Neural progenitor cell (in vitro differentiated cells): Measurements from ENCODE around the gene SERINC5. TPM values are rescaled to one million over a fixed set of nuclear protein-coding genes. Genes with fewer than 3 reads are reported as not detected.
A peak's percentile ranks its signal among the peaks of the same experiment; 100 is the strongest.

Experiments used
- DNase-seq: peaks from one replicate; pipeline ENCODE4 v3.0.0-alpha.2; 2016; ENCODE audit warnings: low spot score
- H2AFZ ChIP-seq: fragments of 200-600 bp; sonication (generic); replicated peaks from 2 replicates; pipeline ENCODE4 v1.6.1; 2016; ENCODE audit warnings: antibody characterized with exemption
- H3F3A ChIP-seq: fragments of 200-600 bp; sonication (generic); 2 replicates; pipeline ENCODE4 v1.6.1; 2016; ENCODE audit warnings: antibody characterized with exemption, low read depth
- H3K27ac ChIP-seq: fragments of 200-600 bp; sonication (generic); 2 replicates; pipeline ENCODE4 v1.5.1; 2016; ENCODE audit warnings: mild to moderate bottlenecking
- H3K27me3 ChIP-seq: fragments of 200-600 bp; sonication (generic); 2 replicates; pipeline ENCODE4 v1.6.1; 2016; ENCODE audit warnings: mild to moderate bottlenecking, moderate library complexity
- H3K36me3 ChIP-seq: fragments of 200-600 bp; sonication (generic); 2 replicates; pipeline ENCODE4 v1.5.1; 2016
- H3K4me1 ChIP-seq: fragments of 200-600 bp; sonication (generic); 2 replicates; pipeline ENCODE4 v1.6.1; 2016; ENCODE audit warnings: mixed run types
- H3K4me2 ChIP-seq: fragments of 200-600 bp; sonication (generic); 2 replicates; pipeline ENCODE4 v1.6.1; 2016
- H3K4me3 ChIP-seq: fragments of 200-600 bp; sonication (generic); 2 replicates; pipeline ENCODE4 v1.5.1; 2016
- H3K79me2 ChIP-seq: fragments of 200-600 bp; sonication (generic); 2 replicates; pipeline ENCODE4 v1.6.1; 2016; ENCODE audit warnings: low read depth
- H3K9ac ChIP-seq: fragments of 200-600 bp; sonication (generic); 2 replicates; pipeline ENCODE4 v1.6.1; 2016
- H3K9me3 ChIP-seq: fragments of 200-600 bp; sonication (generic); 2 replicates; pipeline ENCODE4 v1.5.1; 2016; ENCODE audit warnings: low read depth
- H4K20me1 ChIP-seq: fragments of 200-600 bp; sonication (generic); 2 replicates; pipeline ENCODE4 v1.6.1; 2016; ENCODE audit warnings: low read depth
- H3K27ac Mint-ChIP-seq: 3 replicates; pipeline ENCODE4 v1.8.0; 2021; ENCODE audit warnings: mixed read lengths
- H3K27me3 Mint-ChIP-seq: 2 replicates; pipeline ENCODE4 v1.8.0; 2022; ENCODE audit warnings: low read depth, mild to moderate bottlenecking, inconsistent platforms, moderate library complexity, mixed read lengths; ENCODE audit not compliant: insufficient read depth
- H3K36me3 Mint-ChIP-seq: 3 replicates; pipeline ENCODE4 v1.8.0; 2021; ENCODE audit warnings: mixed read lengths
- H3K4me1 Mint-ChIP-seq: 3 replicates; pipeline ENCODE4 v1.8.0; 2021; ENCODE audit warnings: mixed read lengths
- H3K4me3 Mint-ChIP-seq: 3 replicates; pipeline ENCODE4 v1.8.0; 2021; ENCODE audit warnings: mild to moderate bottlenecking, moderate library complexity, mixed read lengths
- H3K9me3 Mint-ChIP-seq: 3 replicates; pipeline ENCODE4 v1.8.0; 2020; ENCODE audit warnings: mixed read lengths
- EZH2 ChIP-seq: fragments of 200-600 bp; sonication (generic); IDR thresholded peaks from 2 replicates; pipeline ENCODE4 v1.6.1; 2017; ENCODE audit warnings: antibody characterized with exemption, mild to moderate bottlenecking, moderate library complexity
- EZH2phosphoT487 ChIP-seq: fragments of 200-600 bp; sonication (generic); IDR thresholded peaks from 2 replicates; pipeline ENCODE4 v1.6.1; 2017; ENCODE audit warnings: antibody characterized with exemption
- total RNA-seq: library from RNA; depleted of rRNA; stranded (reverse); fragments of >200 nt; gene quantifications from 2 replicates; pipeline ENCODE4 v1.2.3, GENCODE V29; 2015; ENCODE audit warnings: low replicate concordance
- TF ChIP-seq, protein P1 (sequence below): fragments of 200-600 bp; sonication (generic); IDR thresholded peaks from 2 replicates; pipeline ENCODE4 v1.5.1; 2017; ENCODE audit warnings: antibody characterized with exemption, mild to moderate bottlenecking

The SERINC5 gene
- total RNA-seq, 1 donor from 2014 or later: 126 TPM

DNA sequence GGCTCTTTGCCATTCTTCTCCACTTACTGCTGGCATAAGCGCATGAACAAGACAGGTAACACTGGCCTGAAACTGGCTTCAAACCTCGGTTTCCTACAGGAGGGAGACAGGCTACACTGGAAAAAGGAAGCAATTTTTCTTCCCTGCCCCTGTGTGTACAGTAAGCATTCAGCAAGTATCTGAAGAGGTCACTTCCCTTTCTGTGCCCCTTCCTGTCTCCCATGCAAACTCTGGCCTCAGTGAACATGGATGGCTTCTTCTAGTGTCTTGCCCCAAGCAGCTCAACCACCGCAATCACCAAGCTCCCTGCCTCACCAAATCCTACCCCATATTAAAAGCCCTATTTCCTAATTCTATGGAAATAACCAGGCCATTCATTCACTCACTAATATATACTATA, 42.4 kb downstream of the SERINC5 start:
- Histone ChIP-seq H2AFZ (no peak overlapping the region), H3K79me2 (peaks cover 100% of the 10 kb centered on the region), H3F3A (peaks cover 3% of the 10 kb centered on the region), H3K4me3 (no peak overlapping the region), H3K4me2 (no peak overlapping the region), H3K4me1 (peaks cover 45% of the 10 kb centered on the region), H4K20me1 (peaks cover 96% of the 10 kb centered on the region), H3K36me3 (no peaks in the 10 kb centered on the region), H3K9ac (no peak overlapping the region), H3K27ac (no peak overlapping the region), H3K27me3 (no peaks in the 10 kb centered on the region), H3K9me3 (no peaks in the 10 kb centered on the region)
- Mint-ChIP-seq H3K27ac (no peak overlapping the region), H3K9me3 (peaks cover 2% of the 10 kb centered on the region), H3K4me3 (no peak overlapping the region), H3K36me3 (peaks cover 5% of the 10 kb centered on the region), H3K4me1 (peaks cover 15% of the 10 kb centered on the region), H3K27me3 (no peaks in the 10 kb centered on the region)
- TF ChIP-seq, protein P1, sequence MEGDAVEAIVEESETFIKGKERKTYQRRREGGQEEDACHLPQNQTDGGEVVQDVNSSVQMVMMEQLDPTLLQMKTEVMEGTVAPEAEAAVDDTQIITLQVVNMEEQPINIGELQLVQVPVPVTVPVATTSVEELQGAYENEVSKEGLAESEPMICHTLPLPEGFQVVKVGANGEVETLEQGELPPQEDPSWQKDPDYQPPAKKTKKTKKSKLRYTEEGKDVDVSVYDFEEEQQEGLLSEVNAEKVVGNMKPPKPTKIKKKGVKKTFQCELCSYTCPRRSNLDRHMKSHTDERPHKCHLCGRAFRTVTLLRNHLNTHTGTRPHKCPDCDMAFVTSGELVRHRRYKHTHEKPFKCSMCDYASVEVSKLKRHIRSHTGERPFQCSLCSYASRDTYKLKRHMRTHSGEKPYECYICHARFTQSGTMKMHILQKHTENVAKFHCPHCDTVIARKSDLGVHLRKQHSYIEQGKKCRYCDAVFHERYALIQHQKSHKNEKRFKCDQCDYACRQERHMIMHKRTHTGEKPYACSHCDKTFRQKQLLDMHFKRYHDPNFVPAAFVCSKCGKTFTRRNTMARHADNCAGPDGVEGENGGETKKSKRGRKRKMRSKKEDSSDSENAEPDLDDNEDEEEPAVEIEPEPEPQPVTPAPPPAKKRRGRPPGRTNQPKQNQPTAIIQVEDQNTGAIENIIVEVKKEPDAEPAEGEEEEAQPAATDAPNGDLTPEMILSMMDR: no peak
- TF ChIP-seq EZH2: no peak
- TF ChIP-seq EZH2phosphoT487: no peak
- no peak for DNase-seq

DNA sequence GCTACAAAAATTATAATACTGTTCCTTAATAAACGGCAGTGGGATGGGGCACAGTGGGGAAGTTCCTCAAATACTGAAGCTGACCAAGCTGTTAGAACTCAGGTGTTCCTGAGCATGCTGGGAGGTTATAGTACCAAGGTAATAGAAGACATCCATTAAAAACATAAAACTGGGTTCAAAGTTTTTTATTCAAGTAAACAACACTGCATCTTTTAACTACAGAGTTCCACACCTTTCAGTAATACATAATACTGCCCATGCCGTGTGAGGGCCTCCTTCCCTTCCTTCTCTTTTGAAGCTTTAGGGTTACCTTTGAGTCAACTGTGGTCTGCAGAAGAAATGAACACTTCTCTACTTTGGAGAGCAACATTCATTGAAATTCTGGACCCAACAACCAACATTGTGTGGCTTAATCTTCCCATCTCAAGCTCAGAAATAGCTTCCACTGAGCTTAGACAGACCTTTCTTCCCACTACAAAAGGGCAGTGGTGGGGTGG, 43.6 kb downstream of the SERINC5 start:
- H3K27me3 ChIP-seq: no peaks in the 10 kb centered on the region
- no peak for DNase-seq
- H3K36me3 ChIP-seq: no peaks in the 10 kb centered on the region
- TF ChIP-seq EZH2 (no peak), EZH2phosphoT487 (no peak)
- TF ChIP-seq, protein P1: no peak
- H3K4me2 ChIP-seq: peak overlapping the region; percentile 1
- peaks cover 100% of the 10 kb centered on the region for H3K79me2 ChIP-seq
- Mint-ChIP-seq H3K27ac (no peak overlapping the region), H3K4me1 (peaks cover 14% of the 10 kb centered on the region), H3K4me3 (no peak overlapping the region), H3K9me3 (peaks cover 2% of the 10 kb centered on the region), H3K36me3 (peaks cover 5% of the 10 kb centered on the region), H3K27me3 (no peaks in the 10 kb centered on the region)
- no peak overlapping the region for H3K9ac ChIP-seq
- H3K4me1 ChIP-seq: peaks cover 42% of the 10 kb centered on the region
- no peak overlapping the region for H2AFZ ChIP-seq
- no peak overlapping the region for H3K4me3 ChIP-seq
- H3F3A ChIP-seq: peaks cover 8% of the 10 kb centered on the region
- no peak overlapping the region for H3K27ac ChIP-seq
- peaks cover 94% of the 10 kb centered on the region for H4K20me1 ChIP-seq
- H3K9me3 ChIP-seq: no peaks in the 10 kb centered on the region

DNA sequence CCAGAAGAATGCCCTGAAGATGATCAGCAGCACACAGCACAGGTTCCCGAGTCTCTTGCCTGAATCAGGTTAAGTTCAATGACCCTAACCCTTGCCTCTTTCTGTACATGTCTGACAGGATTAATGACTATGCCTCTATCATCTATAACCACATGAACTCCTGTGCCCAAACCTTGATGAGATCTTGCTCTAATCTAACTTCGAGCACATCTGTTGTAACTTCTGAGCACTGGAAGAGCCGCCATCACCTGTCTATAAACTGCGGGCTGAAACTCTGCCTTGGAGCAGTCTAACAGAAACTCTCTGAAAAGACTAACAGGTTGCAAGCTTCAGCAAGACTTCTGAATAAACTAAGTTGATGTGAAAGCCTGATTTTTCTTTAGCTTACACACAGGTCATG, 44.5 kb downstream of the SERINC5 start:
- Mint-ChIP-seq H3K27ac (no peak overlapping the region), H3K27me3 (no peaks in the 10 kb centered on the region), H3K4me1 (peaks cover 17% of the 10 kb centered on the region), H3K4me3 (no peak overlapping the region), H3K36me3 (peaks cover 7% of the 10 kb centered on the region), H3K9me3 (peaks cover 5% of the 10 kb centered on the region)
- peaks cover 11% of the 10 kb centered on the region for H3F3A ChIP-seq
- no peak overlapping the region for H2AFZ ChIP-seq
- no peak for DNase-seq
- no peaks in the 10 kb centered on the region for H3K9me3 ChIP-seq
- no peak overlapping the region for H3K27ac ChIP-seq
- H3K9ac ChIP-seq: no peak overlapping the region
- H3K27me3 ChIP-seq: no peaks in the 10 kb centered on the region
- H3K4me2 ChIP-seq: peak overlapping the region; percentile 1
- no peaks in the 10 kb centered on the region for H3K36me3 ChIP-seq
- H4K20me1 ChIP-seq: peaks cover 90% of the 10 kb centered on the region
- no peak overlapping the region for H3K4me3 ChIP-seq
- no peak for TF ChIP-seq EZH2phosphoT487
- TF ChIP-seq, protein P1: no peak
- no peak for TF ChIP-seq EZH2
- H3K79me2 ChIP-seq: peaks cover 100% of the 10 kb centered on the region
- peaks cover 45% of the 10 kb centered on the region for H3K4me1 ChIP-seq
